K562 (cell line): Measurements from ENCODE around the gene HDAC2. TPM values are rescaled to one million over a fixed set of nuclear protein-coding genes. Genes with fewer than 3 reads are reported as not detected.

ENCODE experiments used
- AFF4 ChIP-seq: sonication (generic); formaldehyde crosslinking; IDR thresholded peaks from 2 replicates; pipeline ENCODE4 v1.8.0; 2023; ENCODE audit warnings: mild to moderate bottlenecking, missing genetic modification reagents
- ATF4 ChIP-seq: fragments of 450-650 bp; formaldehyde crosslinking; IDR thresholded peaks from 2 replicates; pipeline ENCODE4 v1.4.0; 2022; ENCODE audit warnings: mild to moderate bottlenecking, moderate library complexity
- CBX2 ChIP-seq: fragments of 200-600 bp; sonication (generic); IDR thresholded peaks from one replicate; pipeline ENCODE4 v1.6.1; 2012; ENCODE audit warnings: mild to moderate bottlenecking, low read length, inconsistent platforms; ENCODE audit not compliant: insufficient read depth, poor library complexity, severe bottlenecking
- CHCHD3 ChIP-seq: fragments of 250-450 bp; sonication (Bioruptor Pico); IDR thresholded peaks from 2 replicates; pipeline ENCODE4 v2.1.2; 2022; ENCODE audit warnings: mild to moderate bottlenecking
- CREB3 ChIP-seq: fragments of 450-650 bp; conservative IDR thresholded peaks from 2 replicates; pipeline ENCODE4 v1.6.1; 2016; ENCODE audit warnings: missing genetic modification characterization, low read depth, mild to moderate bottlenecking, missing compliant biosample characterization, moderate library complexity
- CXXC5 ChIP-seq: fragments of 250-450 bp; sonication (Bioruptor Pico); IDR thresholded peaks from 2 replicates; pipeline ENCODE4 v1.8.0; 2022; ENCODE audit warnings: inconsistent platforms, mild to moderate bottlenecking, moderate library complexity
- DDX20 ChIP-seq: fragments of 450-650 bp; IDR thresholded peaks from 2 replicates; pipeline ENCODE4 v1.6.1; 2016; ENCODE audit warnings: missing genetic modification characterization, low read depth, mild to moderate bottlenecking, missing compliant biosample characterization, moderate library complexity
- MTA1 ChIP-seq: fragments of 450-650 bp; IDR thresholded peaks from 2 replicates; pipeline ENCODE4 v1.6.1; 2017; ENCODE audit warnings: borderline replicate concordance
- STAT5A ChIP-seq: IDR thresholded peaks from 2 replicates; pipeline ENCODE4 v1.6.1; 2012; ENCODE audit warnings: low read length, inconsistent platforms, borderline replicate concordance
- UBTF ChIP-seq, 2 experiments: IDR thresholded peaks; 2 replicates each; pipeline ENCODE4 v1.6.1; 2012; ENCODE audit warnings: improper control_type of control experiment in 2 of 2, low read depth in 2 of 2, low read length in 2 of 2, borderline replicate concordance in 1 of 2
- ZBTB2 ChIP-seq: fragments of 450-650 bp; IDR thresholded peaks from 2 replicates; pipeline ENCODE4 v1.6.1; 2016; ENCODE audit warnings: antibody characterized with exemption
- ZKSCAN1 ChIP-seq: fragments of 150-350 bp; IDR thresholded peaks from 2 replicates; pipeline ENCODE4 v1.6.1; 2016; ENCODE audit warnings: low read depth, low read length
- ZNF121 ChIP-seq: sonication (generic); formaldehyde crosslinking; conservative IDR thresholded peaks from 2 replicates; pipeline ENCODE4 v1.8.0; 2022; ENCODE audit warnings: missing genetic modification reagents
- ZNF134 ChIP-seq: fragments of 250-450 bp; sonication (Bioruptor Pico); conservative IDR thresholded peaks from 2 replicates; pipeline ENCODE4 v1.4.0; 2020
- ZNF707 ChIP-seq: fragments of 250-450 bp; sonication (Bioruptor Pico); conservative IDR thresholded peaks from 2 replicates; pipeline ENCODE4 v1.8.0; 2022; ENCODE audit warnings: inconsistent platforms, mild to moderate bottlenecking, moderate library complexity
- polyA plus RNA-seq, 8 experiments: library from polyadenylated mRNA; depleted of rRNA in 4 of 8; stranded (reverse) in 5 of 8; unstranded in 3 of 8; fragments of >200 nt; fragmentation: Nextera tagmentation in 2 of 8; fragmentation: Illumina TruSeq in 1 of 8; extraction: Ambion mirVana in 2 of 8; extraction: Trizol in 1 of 8; gene quantifications; 2 replicates each; pipeline versions ENCODE4 v1.2.1 to v1.2.3, GENCODE V29; 2011 to 2014; ENCODE audit warnings: inconsistent platforms in 1 of 8, missing spikeins in 1 of 8
- total RNA-seq, 7 experiments: library from RNA; depleted of rRNA in 6 of 7; stranded (reverse); fragments of >200 nt in 6 of 7; fragmentation: Illumina TruSeq in 2 of 7; extraction: Trizol in 2 of 7; gene quantifications; 2 replicates each; pipeline versions ENCODE4 v1.2.1 to v1.2.3, GENCODE V29; 2011 to 2021; ENCODE audit warnings: low replicate concordance in 1 of 7

Gene HDAC2
- total and polyA plus RNA-seq, 9 of the 15 experiments (the other 6 are each of a cell fraction or from before 2014, with no cell fraction given), result 67.0 to 277 (median 151) TPM

GRCh38 chr6:113970805-113971676, at the start of gene HDAC2 (continued):
- TF ChIP-seq UBTF (IDR thresholded peaks at IDR 0.05; ENCODE audit: borderline replicate concordance in 1 of 2, low read depth in 2 of 2, low read length in 2 of 2), result 0 out of 4 replicates have a peak, but pooled peaks of 1 of the 2 experiments have one; percentile 38
- TF ChIP-seq MTA1, result no peak; the same call in 1 of the 2 replicates
- no peak for TF ChIP-seq CHCHD3
- TF ChIP-seq ATF4 (CRISPR knock-in tag), result no peak
- peak; percentile 36; the same call in 1 of the 2 replicates for TF ChIP-seq AFF4
- no peak for TF ChIP-seq ZNF707 (CRISPR knock-in tag)
- peak; percentile 76 for TF ChIP-seq ZBTB2
- TF ChIP-seq CREB3 (tag), result no peak
- peak; percentile 95 for TF ChIP-seq CXXC5 (CRISPR knock-in tag)
- TF ChIP-seq ZNF121 (CRISPR knock-in tag), result no peak; the same call in 1 of the 2 replicates
- peak; percentile 54; the same call in 1 of the 2 replicates for TF ChIP-seq ZKSCAN1
- no peak for TF ChIP-seq DDX20 (tag)
- no peak for TF ChIP-seq CBX2
- TF ChIP-seq ZNF134 (CRISPR knock-in tag), result no peak
- peak; percentile 11; the same call in 1 of the 2 replicates for TF ChIP-seq STAT5A
